Choroid plexus epithelial cell (primary cell): Measurements from ENCODE around the gene TLK1.

Experiments used
- DNase-seq: peaks from one replicate; pipeline ENCODE4 v3.0.0-alpha.2; 2010; ENCODE audit warnings: low read depth
- H3K4me3 ChIP-seq: 2 replicates; pipeline ENCODE4 v1.5.1; 2011; ENCODE audit warnings: low read depth, mild to moderate bottlenecking, control low read depth, low read length, moderate library complexity
- CTCF ChIP-seq: conservative IDR thresholded peaks from 2 replicates; pipeline ENCODE4 v1.5.1; 2011; ENCODE audit warnings: low read depth, mild to moderate bottlenecking, control low read depth, inconsistent platforms, low read length, moderate library complexity

Gene TLK1

DNA sequence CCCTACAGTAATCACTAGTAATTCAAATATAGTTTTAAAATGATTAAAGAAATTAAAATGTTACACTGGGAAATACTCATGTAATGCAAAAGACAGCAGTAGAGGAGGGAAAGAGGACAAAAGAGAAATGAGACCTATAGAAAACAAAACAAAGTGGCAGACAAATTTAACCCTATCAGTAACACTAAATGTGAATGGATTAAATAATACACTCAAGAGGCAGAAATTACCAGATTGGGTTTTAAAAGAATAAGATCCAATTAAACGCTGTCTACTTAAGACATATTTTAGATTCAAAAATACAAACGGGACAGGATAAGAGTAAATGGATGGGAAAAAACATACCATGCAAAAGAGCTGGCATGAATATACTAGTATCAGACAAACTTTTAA lies 17.0 kb downstream of the TLK1 start:
- no peak overlapping the region for H3K4me3 ChIP-seq
- no peak for TF ChIP-seq CTCF
- DNase-seq, result no peak

DNA sequence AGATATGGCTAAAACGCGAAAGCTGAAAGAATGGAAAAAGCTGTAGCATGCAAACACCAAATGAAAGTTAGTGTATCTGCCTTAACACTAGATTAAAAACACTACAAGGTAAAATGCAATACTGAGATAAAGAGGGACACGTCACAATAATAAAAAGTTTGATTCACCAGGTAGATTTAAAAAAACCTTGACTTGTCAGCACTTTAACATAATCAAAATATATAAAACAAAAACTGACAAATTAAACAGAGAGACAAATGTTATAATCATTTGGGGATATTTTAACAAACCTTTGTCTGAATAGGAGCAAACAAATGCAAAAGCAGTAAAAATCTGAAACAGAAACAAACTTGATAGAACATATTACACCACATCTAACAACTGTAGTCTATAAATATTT lies 18.3 kb downstream of the TLK1 start:
- DNase-seq, result no peak
- no peak overlapping the region for H3K4me3 ChIP-seq
- TF ChIP-seq CTCF, result no peak

GRCh38 chr2:171141320-171141719 lies 19.4 kb downstream of the TLK1 start:
- H3K4me3 ChIP-seq, result no peak overlapping the region
- DNase-seq, result peak; percentile 20
- TF ChIP-seq CTCF, result no peak

GRCh38 chr2:171139860-171140259 lies 20.8 kb downstream of the TLK1 start:
- TF ChIP-seq CTCF, result no peak
- H3K4me3 ChIP-seq, result no peak overlapping the region
- no peak for DNase-seq

GRCh38 chr2:171136024-171136423 lies 24.7 kb downstream of the TLK1 start:
- DNase-seq, result no peak
- TF ChIP-seq CTCF, result no peak
- no peak overlapping the region for H3K4me3 ChIP-seq

- no peak overlapping the region for H3K4me3 ChIP-seq
- peak; percentile 16 for DNase-seq
- no peak for TF ChIP-seq CTCF
Measured at GRCh38 chr2:171134624-171135230, 26.0 kb downstream of the TLK1 start.

- TF ChIP-seq CTCF, result no peak
- DNase-seq, result no peak
- H3K4me3 ChIP-seq, result no peak overlapping the region
Measured at GRCh38 chr2:171132086-171132485, 28.6 kb downstream of the TLK1 start.
